Activated T-cell treated with anti-CD3 and anti-CD28 coated beads for 1 hour (primary cell): Measurements from ENCODE around the gene SYTL3.
"Not testable (repeated sequence)": the region's sequence is repeated elsewhere in the genome, so short reads cannot be mapped to it uniquely, and the experiment has no call there.

Experiments
- DNase-seq: peaks from one replicate; pipeline ENCODE4 v3.0.0-alpha.2; 2020; ENCODE audit warnings: low read depth

The SYTL3 gene

GRCh38 chr6:158774717-158775449, 125.0 kb downstream of the SYTL3 start:
- DNase-seq: no peak

- no peak for DNase-seq
Measured at GRCh38 chr6:158775832-158776231, 126.0 kb downstream of the SYTL3 start.

- DNase-seq: no peak
Measured at GRCh38 chr6:158776737-158777136, 126.9 kb downstream of the SYTL3 start.

- no peak for DNase-seq
Measured at GRCh38 chr6:158777510-158777909, 127.7 kb downstream of the SYTL3 start.

- DNase-seq: no peak
Measured at GRCh38 chr6:158778005-158778527, 128.2 kb downstream of the SYTL3 start.

GRCh38 chr6:158780246-158780884, 130.5 kb downstream of the SYTL3 start:
- no peak for DNase-seq

- no peak for DNase-seq
Measured at GRCh38 chr6:158780988-158781691, 131.3 kb downstream of the SYTL3 start.

GRCh38 chr6:158781692-158782373, 132.0 kb downstream of the SYTL3 start:
- DNase-seq: no peak

- DNase-seq: no peak
Measured at GRCh38 chr6:158782432-158783166, 132.7 kb downstream of the SYTL3 start.

GRCh38 chr6:158783167-158783450, 133.3 kb downstream of the SYTL3 start:
- no peak for DNase-seq

GRCh38 chr6:158783851-158784250, 134.0 kb downstream of the SYTL3 start:
- DNase-seq: no peak

- DNase-seq: no peak
Measured at GRCh38 chr6:158784505-158784904, 134.7 kb downstream of the SYTL3 start.

GRCh38 chr6:158785036-158785435, 135.2 kb downstream of the SYTL3 start:
- DNase-seq: no peak

- no peak for DNase-seq
Measured at GRCh38 chr6:158786645-158787304, 136.9 kb downstream of the SYTL3 start.

- DNase-seq: no peak
Measured at GRCh38 chr6:158787395-158787794, 137.5 kb downstream of the SYTL3 start.

GRCh38 chr6:158789115-158789917, 139.5 kb downstream of the SYTL3 start:
- DNase-seq: peak; percentile 33

GRCh38 chr6:158791274-158791855, 141.5 kb downstream of the SYTL3 start:
- DNase-seq: no peak

- DNase-seq: not testable (repeated sequence)
Measured at GRCh38 chr6:158792505-158792904, 142.7 kb downstream of the SYTL3 start.

GRCh38 chr6:158793432-158793831, 143.6 kb downstream of the SYTL3 start:
- DNase-seq: no peak

- no peak for DNase-seq
Measured at GRCh38 chr6:158795516-158795915, 145.7 kb downstream of the SYTL3 start.
